Esophagus squamous epithelium (tissue), 5 donors: ENCODE results near the gene ASIP. TPM values are rescaled to one million over a fixed set of nuclear protein-coding genes. Genes with fewer than 3 reads are reported as not detected.
"Not testable (repeated sequence)": the region's sequence is repeated elsewhere in the genome, so short reads cannot be mapped to it uniquely, and the experiment has no call there.

Experiments
- DNase-seq: peaks from one replicate; lab custom pipeline; 2025; lab: John Stamatoyannopoulos, UW
- H3K27ac ChIP-seq, 4 donors: fragments of 200-600 bp; sonication (generic); one replicate each; pipeline ENCODE4 v1.5.1; 2016 to 2019; ENCODE audit warnings: mild to moderate bottlenecking in 1 of 4
- H3K27me3 ChIP-seq, 4 donors: fragments of 200-600 bp; sonication (generic); 1 replicate in 3 of 4; 2 replicates in 1 of 4; pipeline versions ENCODE4 v1.5.1 to v1.6.0; 2017 to 2021; ENCODE audit warnings: antibody characterized with exemption in 1 of 4
- H3K36me3 ChIP-seq, 3 donors: fragments of 200-600 bp; sonication (generic); one replicate each; pipeline ENCODE4 v1.5.1; 2016 to 2019
- H3K4me1 ChIP-seq, 3 donors: fragments of 200-600 bp; sonication (generic); one replicate each; pipeline ENCODE4 v1.5.1; 2017 to 2019
- H3K4me3 ChIP-seq, 4 donors: fragments of 200-600 bp; sonication (generic); 1 replicate in 3 of 4; 2 replicates in 1 of 4; pipeline ENCODE4 v1.5.1; 2016 to 2019; ENCODE audit warnings: mild to moderate bottlenecking in 2 of 4, moderate library complexity in 1 of 4
- H3K9me3 ChIP-seq, 3 donors: fragments of 200-600 bp; sonication (generic); one replicate each; pipeline ENCODE4 v1.5.1; 2016 to 2019
- POLR2A ChIP-seq, 4 donors: fragments of 450-650 bp; IDR thresholded peaks; one replicate each; pipeline ENCODE4 v1.6.1; 2017; ENCODE audit warnings: antibody characterized with exemption in 4 of 4, mild to moderate bottlenecking in 4 of 4, moderate library complexity in 3 of 4
- WGBS, 2 donors: methylation state at CpG; one replicate each; pipeline ENCODE4 v1.1.5; 2018; 5-methylcytosine and 5-hydroxymethylcytosine counted together
- intact Hi-C: fragments of 100-400 bp; cut with DNase I; formaldehyde crosslinking; loops from one replicate; pipeline ENCODE4 v1.15.0; 2022
- total RNA-seq, 4 donors: library from RNA; depleted of rRNA; stranded (reverse); fragments of >200 nt; gene quantifications; one replicate each; pipeline ENCODE4 v1.1.0, GENCODE V29; 2016
- TF ChIP-seq, protein P1 (sequence below), 6 experiments: fragments of 450-650 bp in 4 of 6; fragments of 200-600 bp in 2 of 6; sonication (generic) in 2 of 6; IDR thresholded peaks; one replicate each; pipeline ENCODE4 v1.5.1; 2016 to 2019; ENCODE audit warnings: antibody characterized with exemption in 6 of 6, mild to moderate bottlenecking in 4 of 6, moderate library complexity in 4 of 6
- donor health status: DM: yes; HTN: yes; CAD: no.

The ASIP gene
- total RNA-seq, 4 donors from 2014 or later, result not detected

- Histone ChIP-seq H3K36me3 (peaks cover 21 to 53% (median 34%) of the 10 kb centered on the region in 3 donors), H3K9me3 (no peaks in the 10 kb centered on the region), H3K27ac (no peak overlapping the region), H3K4me3 (no peak overlapping the region), H3K27me3 (no peaks in the 10 kb centered on the region), H3K4me1 (peaks cover 0 to 22% (median 0%) of the 10 kb centered on the region in 3 donors)
- intact Hi-C loops, result no loop called here
- TF ChIP-seq, protein P1, sequence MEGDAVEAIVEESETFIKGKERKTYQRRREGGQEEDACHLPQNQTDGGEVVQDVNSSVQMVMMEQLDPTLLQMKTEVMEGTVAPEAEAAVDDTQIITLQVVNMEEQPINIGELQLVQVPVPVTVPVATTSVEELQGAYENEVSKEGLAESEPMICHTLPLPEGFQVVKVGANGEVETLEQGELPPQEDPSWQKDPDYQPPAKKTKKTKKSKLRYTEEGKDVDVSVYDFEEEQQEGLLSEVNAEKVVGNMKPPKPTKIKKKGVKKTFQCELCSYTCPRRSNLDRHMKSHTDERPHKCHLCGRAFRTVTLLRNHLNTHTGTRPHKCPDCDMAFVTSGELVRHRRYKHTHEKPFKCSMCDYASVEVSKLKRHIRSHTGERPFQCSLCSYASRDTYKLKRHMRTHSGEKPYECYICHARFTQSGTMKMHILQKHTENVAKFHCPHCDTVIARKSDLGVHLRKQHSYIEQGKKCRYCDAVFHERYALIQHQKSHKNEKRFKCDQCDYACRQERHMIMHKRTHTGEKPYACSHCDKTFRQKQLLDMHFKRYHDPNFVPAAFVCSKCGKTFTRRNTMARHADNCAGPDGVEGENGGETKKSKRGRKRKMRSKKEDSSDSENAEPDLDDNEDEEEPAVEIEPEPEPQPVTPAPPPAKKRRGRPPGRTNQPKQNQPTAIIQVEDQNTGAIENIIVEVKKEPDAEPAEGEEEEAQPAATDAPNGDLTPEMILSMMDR (IDR thresholded peaks at IDR 0.05), result no peak
- TF ChIP-seq POLR2A (IDR thresholded peaks at IDR 0.05), result no peak
- WGBS, 2 donors, result 96% methylated on average over 11 to 14 of the region's 24 CpGs
- DNase-seq, result no peak
These were observed 54.1 kb downstream of the ASIP start for GRCh38 chr20:34295284-34295683.

GRCh38 chr20:34296468-34296867 lies 55.2 kb downstream of the ASIP start:
- H3K4me1 ChIP-seq, result peaks cover 7 to 34% (median 8%) of the 10 kb centered on the region in 3 donors
- H3K27me3 ChIP-seq, result no peaks in the 10 kb centered on the region
- no peak for TF ChIP-seq POLR2A (IDR thresholded peaks at IDR 0.05)
- TF ChIP-seq, protein P1 (IDR thresholded peaks at IDR 0.05), result no peak
- no peak for DNase-seq
- 73 to 79% methylated on average over 3 of the region's 3 CpGs for WGBS, 2 donors
- intact Hi-C loops, result no loop called here
- H3K27ac ChIP-seq, result no peak overlapping the region
- peaks cover 12 to 41% (median 23%) of the 10 kb centered on the region in 3 donors for H3K36me3 ChIP-seq
- H3K4me3 ChIP-seq, result no peak overlapping the region
- H3K9me3 ChIP-seq, result no peaks in the 10 kb centered on the region

DNA sequence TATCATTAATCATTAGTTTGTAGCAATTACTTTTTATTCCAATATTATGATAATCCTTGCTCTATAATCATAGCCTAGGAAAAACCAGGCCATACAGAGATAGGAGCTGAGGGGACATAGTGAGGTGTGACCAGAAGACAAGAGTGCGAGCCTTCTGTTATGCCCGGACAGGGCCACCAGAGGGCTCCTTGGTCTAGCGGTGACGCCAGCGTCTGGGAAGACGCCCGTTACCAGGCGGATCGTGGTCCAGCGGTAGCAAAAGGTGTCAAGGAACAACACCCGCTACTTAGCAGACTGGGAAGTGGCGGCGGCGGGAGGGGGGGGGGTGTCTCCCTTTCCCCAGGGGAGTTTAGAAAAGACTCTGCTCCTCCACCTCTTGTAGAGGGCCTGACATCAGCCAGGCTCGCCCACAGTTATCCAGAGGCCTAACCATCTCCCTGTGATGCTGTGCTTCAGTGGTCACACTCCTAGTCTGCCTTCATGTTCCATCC lies 57.1 kb downstream of the ASIP start:
- DNase-seq, intact Hi-C loops, H3K4me3 ChIP-seq, H3K9me3 ChIP-seq, H3K27ac ChIP-seq, H3K27me3 ChIP-seq: not testable (repeated sequence)
- TF ChIP-seq, protein P1 (IDR thresholded peaks at IDR 0.05), result peak in 5 of 6 experiments; percentile 19 to 41 (median 26)
- Histone ChIP-seq H3K4me1 (peaks cover 15 to 46% (median 17%) of the 10 kb centered on the region in 3 donors), H3K36me3 (peaks cover 0 to 22% (median 18%) of the 10 kb centered on the region in 3 donors)
- WGBS, 2 donors, result 100% methylated on average over 1 of the region's 15 CpGs

DNA sequence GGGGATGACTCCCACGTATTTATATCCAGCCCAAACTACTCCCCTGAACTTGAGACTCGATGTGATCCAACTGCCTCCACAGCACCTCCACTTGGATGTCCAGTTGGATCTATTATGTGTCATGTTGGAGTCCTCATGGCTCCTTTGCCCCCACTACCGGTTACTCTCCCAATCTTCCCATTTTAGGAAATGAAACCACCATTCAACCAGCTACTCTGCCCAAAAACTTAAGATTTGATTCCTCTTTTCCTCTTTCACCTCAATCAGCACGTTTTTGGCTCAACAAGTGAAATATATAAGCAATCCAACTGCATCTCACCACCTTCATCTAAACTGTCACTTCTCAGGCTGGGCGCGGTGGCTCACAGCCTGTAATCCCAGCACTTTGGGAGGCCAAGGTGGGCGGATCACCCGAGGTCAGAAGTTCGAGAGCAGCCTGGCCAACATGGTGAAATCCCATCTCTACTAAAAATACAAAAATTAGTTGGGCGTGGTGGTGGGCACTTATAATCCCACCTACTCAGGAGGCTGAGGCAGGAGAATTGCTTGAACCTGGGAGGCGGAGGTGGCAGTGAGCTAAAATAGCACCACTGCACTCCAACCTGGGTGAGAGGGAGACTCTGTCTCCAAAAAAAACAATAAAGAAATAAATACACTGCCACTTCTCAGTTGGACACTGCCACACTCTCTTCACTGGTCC lies 58.5 kb downstream of the ASIP start:
- Histone ChIP-seq H3K36me3 (peaks cover 0 to 8% (median 8%) of the 10 kb centered on the region in 3 donors), H3K9me3 (no peaks in the 10 kb centered on the region), H3K27ac (no peak overlapping the region), H3K27me3 (no peaks in the 10 kb centered on the region), H3K4me3 (no peak overlapping the region), H3K4me1 (peaks cover 15 to 52% (median 17%) of the 10 kb centered on the region in 3 donors)
- 75% methylated on average over 9 to 10 of the region's 11 CpGs for WGBS, 2 donors
- TF ChIP-seq, protein P1 (IDR thresholded peaks at IDR 0.05), result no peak
- no peak for TF ChIP-seq POLR2A (IDR thresholded peaks at IDR 0.05)
- no peak for DNase-seq
- intact Hi-C loops, result no loop called here

- no peak overlapping the region for H3K4me3 ChIP-seq
- peak overlapping the region in 2 of 4 donors; percentile 2 to 97 for H3K27ac ChIP-seq
- peaks cover 0 to 2% (median 1%) of the 10 kb centered on the region in 3 donors for H3K36me3 ChIP-seq
- H3K27me3 ChIP-seq, result no peaks in the 10 kb centered on the region
- WGBS, 2 donors, result 47 to 66% methylated on average over 3 of the region's 3 CpGs
- intact Hi-C loops, result no loop called here
- no peak for DNase-seq
- TF ChIP-seq, protein P1 (IDR thresholded peaks at IDR 0.05), result no peak
- TF ChIP-seq POLR2A (IDR thresholded peaks at IDR 0.05), result no peak
- H3K4me1 ChIP-seq, result peaks cover 17 to 55% (median 17%) of the 10 kb centered on the region in 3 donors
- no peaks in the 10 kb centered on the region for H3K9me3 ChIP-seq
These were observed 59.1 kb downstream of the ASIP start for GRCh38 chr20:34300256-34300806.
